Measurements from ENCODE around the gene FBXO31.
"Not testable (repeated sequence)": the region's sequence is repeated elsewhere in the genome, so short reads cannot be mapped to it uniquely, and the experiment has no call there.

Gene FBXO31

DNA sequence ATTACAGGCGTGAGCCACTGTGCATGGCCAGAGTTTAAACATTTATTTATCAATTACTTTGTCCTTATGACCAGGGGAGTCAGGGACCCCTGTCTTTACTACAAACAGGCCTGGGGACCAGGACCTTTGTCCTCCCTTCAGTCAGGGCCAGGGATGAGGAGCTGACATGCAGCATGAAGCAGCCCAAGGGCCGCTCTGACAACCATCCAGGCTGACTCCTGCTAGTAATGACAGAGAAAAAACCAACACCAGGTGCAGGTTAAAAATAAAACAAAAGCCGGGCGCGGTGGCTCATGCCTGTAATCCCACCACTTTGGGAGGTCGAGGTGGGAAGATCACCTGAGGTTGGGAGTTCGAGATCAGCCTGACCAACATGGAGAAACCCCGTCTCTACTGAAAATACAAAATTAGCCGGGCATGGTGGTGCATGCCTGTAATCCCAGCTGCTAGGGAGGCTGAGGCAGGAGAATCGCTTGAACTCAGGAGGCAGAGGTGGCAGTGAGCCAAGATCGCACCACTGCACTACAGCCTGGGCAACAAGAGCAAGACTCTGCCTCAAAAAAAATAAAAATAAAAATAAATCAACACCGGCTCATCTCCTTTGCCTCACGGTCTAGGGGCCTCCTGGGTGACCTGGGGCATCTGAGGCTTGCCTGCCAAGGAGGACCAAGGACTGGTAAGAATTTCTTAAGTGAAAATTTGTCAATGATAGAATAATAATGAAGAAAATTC is 20.6 kb downstream of the FBXO31 start:
- not testable (repeated sequence) for DNase-seq (ENCODE audit: low read depth)

DNA sequence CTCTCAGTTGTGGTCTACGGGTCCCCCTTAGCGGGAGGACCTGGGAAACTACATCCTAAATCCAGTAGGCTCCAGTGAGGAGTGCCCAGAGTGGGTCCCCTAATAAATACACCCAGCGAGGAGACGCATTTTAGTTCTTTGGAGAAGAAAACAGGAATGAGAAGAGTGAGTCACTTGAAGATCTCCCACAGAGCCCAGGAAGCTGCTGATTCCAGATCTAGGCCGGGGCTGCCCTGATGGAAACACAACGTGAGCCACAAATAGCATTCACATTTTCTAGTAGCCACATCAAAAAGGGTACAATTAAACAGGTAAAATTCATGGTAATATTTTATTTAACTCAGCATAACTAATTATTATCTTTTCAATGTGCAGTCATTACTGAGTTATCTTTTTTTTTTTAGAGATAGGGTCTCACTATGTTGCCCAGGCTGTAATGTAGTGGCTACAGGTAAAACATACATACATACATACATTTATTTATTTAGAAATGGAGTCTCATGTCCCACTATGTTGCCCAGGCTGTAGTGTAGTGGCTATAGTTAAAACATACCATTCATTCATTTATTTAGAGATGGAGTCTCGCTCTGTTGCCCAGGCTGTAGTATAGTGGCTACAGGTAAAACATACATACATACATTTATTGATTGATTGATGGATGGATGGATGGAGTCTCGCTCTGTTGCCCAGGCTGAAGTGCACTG is 21.5 kb downstream of the FBXO31 start:
- DNase-seq (ENCODE audit: low read depth): no peak

DNA sequence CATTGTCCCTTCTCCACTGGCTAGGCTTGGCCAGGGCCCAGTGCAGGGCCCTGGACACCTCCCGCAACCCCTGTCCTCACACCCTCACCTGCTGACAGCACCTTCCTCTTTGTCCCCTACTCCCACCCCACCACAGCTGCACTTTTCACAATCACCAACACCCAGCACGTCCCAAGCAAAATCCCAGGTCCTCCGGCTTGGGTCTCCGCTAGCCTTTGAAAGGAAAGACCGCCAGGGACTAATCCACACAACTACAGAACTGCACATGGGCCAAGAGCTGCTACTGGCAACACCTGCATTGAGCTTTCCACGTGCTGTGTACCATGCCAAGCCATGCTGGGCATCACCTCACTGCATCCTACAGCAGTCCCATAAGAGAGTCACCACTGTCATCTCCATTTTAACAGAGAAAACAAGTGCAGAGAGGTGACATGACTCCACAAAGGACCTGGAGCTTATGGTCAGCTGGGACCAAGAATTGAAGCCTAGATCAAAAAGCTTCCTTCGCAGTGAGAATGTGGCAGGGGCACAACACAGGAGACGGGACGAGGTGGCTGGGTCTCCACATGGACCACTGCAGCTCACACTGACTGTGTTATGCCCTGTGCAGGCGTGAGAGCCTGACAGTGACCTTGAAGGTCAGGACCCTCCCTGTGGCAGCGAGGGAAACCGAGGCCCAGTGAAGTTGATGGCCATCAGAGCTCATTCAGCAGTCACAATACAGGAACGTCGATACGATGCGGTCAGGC is 22.5 kb downstream of the FBXO31 start:
- DNase-seq (ENCODE audit: low read depth): no peak

DNA sequence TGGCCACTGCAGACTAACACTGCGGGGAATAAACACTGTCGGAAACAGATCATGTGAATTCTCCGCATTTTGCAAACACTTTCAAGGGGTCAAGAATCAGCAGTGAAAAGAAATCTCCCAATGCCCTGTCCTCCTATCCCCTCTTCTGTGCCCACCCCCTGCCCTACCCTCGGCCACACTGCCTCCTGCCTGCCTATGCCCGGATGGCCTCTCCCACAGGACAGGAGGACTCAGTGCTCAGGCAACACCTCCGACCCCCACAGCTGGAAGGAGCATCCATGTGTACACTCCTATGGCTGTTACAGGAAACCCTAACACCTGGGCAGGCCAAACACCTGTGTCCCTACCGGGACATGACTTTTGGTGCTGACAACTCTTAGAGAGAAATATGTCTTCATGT is 24.5 kb downstream of the FBXO31 start:
- no peak for DNase-seq (ENCODE audit: low read depth)

DNA sequence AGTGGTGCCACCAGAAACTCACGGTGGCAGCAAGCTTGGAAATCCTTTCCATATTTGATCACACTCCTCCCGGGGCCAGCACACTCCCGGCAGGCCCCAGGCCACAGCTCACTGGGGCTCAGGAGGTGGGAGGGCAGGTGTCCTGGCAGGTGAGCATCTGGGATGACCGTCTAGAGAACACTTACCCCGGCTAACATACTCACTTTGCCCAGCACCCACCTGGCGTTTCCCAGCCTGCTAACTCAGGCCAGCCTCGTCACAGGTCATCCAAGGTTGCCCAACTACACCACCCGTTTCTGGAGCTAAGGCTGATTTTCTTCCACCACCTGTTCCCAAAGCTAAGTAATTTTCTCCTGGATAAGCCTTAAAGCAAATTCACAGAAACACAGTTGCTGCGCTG is 24.9 kb downstream of the FBXO31 start:
- no peak for DNase-seq (ENCODE audit: low read depth)

DNA sequence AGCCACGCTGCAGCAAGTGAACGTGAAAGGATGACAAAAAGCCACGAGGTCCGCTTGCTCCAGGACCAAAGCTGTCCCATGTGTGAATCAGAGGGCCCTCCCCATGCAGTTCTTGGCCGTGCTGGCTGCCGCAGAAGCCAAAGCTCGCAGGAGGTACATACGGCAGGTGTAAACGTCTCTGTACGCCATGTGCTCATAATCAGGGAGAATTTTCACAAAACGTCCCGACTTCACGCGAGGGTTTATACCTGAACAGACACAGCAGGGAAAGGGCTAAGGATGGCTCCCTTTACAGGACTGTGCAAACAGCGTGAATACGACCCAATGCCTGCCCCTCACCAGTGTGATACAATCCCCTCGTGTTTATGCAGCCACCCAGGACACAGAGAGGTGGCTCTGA is 25.3 kb downstream of the FBXO31 start:
- no peak for DNase-seq (ENCODE audit: low read depth)

DNA sequence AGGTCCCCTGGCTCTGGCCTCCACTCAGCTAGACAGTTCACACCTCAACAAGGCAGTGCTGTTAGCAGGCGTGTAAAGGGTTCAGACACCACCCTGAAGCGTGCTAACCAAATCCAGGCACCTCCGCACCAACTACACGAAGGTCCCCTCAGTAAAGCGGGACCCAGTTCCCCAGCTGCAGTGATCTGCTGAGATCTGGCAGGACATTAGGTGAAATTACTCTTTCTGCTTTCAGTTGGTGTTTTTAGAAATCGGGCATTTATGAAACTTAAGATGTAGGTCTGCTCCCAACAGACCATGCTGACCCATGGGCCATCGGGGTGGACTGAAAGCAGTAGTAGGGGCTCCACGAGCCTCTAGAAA is 27.1 kb downstream of the FBXO31 start:
- DNase-seq (ENCODE audit: low read depth): no peak

DNA sequence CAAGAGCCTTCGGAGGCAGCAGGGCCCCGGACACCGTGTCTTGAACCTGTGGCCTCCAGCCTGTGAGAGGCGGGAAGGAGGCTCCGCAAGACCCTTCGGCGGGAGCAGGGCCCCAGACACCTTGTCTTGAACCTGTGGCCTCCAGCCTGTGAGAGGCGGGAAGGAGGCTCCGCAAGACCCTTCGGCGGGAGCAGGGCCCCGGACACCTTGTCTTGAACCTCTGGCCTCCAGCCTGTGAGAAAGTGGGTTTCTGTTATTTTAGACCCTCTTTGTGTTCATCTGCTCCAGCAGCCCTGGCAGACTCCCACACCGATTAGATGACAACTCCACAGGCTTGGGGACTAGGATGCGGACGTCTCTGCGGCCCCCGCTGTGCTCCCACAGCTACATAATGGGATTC is 30.0 kb downstream of the FBXO31 start:
- no peak for DNase-seq (ENCODE audit: low read depth)

DNA sequence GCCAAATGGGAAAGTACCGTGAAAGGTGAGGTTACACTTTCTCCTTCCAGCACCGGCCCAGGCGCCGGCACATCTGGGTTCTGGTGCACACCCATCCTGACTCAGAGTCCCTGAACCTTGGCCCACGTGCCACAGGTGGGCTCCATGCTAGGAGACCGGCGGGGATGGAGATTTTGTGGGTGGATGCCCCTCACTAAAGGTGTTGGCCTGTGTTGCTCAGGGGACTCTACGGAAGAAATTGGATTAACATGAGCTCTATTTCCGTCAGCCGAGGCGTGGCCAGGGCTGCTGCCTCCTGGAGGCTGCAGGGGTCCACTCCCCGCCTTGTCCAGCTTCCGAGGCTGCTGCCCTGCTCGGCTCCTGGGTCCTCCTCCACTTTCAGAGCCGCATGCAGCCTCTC is 30.8 kb downstream of the FBXO31 start:
- DNase-seq (ENCODE audit: low read depth): no peak

DNA sequence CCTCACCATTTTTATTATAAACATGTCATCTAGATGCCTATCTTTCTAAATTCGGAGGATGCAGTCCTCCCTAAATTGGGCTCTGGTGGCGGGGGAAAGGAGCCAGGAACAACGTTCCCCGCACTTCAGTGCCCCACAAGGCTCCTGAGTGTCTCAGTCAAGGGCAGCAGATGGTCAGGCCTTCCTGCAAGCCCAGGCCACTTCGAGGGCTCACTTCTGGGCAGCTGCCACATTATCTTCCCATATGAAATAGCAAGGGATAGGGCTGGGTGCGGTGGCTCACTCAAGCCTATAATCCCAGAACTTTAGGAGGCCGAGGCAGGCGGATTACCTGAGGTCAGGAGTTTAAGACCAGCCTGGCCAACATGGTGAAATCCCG is 32.3 kb downstream of the FBXO31 start:
- DNase-seq (ENCODE audit: low read depth): no peak

DNA sequence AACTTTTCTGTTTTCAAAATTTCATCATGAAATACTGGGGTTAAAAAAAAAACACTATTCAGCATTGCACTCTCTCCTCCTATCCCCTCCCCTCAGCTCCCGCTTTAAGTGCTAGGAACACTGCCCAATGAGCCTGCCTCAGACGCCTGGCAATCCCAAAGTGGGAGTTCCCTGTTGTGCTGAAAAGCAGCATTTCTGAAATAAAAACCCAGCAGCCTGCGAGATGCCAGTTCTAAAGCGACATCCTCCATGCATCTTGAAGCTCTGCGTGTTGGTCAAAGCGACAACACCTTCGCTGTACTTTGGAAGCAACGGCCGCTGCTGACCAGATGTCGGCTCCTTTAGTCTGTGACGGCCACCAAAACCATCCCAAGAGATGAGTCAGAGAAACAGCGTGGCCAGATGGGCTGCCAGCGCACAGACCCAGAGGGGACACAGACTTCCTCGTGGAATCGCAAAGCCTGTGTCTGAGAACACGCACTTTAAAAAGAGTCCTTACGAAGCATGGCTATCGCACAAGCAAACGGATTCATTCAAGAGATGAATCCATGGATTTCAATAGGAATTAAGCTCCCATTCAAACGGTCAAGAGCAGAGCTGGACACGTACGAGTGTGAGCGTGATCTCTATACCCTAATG is 32.8 kb downstream of the FBXO31 start:
- DNase-seq (ENCODE audit: low read depth): no peak

DNA sequence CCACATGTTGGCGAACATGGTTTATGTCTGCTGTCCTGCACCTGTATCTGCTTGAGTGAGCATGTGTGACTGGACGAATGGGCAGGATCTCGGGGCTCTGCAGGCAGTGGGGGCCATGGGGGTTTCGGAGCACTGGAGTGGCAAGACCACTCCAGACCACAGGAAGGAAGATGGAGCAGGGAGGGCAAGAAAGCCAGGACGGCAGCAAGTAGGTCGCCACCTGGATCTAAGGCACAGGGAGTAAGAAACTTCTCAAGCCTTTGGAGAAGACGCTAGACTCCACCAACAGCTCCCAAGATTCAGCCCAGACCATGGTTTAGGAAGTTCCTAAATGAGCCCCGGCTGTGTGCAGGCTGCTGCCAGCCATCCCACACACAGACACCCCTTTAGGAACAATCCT is 33.5 kb downstream of the FBXO31 start:
- no peak for DNase-seq (ENCODE audit: low read depth)

DNA sequence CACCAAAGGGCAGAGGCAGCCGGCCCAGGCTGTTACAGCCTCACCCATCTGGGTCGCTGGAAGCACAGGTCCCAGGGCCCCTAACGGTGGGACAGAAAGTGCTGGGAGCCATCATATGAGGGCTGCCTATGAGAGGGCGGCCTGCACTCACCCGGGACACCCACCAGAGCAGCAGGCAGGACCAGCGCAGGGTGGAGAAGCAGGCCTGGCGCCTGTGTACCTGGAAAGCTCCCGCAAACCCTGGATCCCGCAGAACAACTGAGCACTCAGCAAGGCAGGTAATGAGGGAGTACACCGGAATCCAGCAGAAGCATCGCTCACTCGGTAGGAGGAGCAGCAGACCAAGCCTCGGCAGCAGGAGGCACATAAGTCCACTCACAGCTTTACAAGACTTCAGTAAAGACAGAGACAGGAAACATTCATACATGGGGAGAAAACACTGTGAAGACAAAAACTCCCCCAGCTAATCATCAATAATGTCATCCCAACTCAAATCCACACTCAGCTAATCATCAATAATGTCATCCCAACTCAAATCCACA is 34.9 kb downstream of the FBXO31 start:
- DNase-seq (ENCODE audit: low read depth): no peak

DNA sequence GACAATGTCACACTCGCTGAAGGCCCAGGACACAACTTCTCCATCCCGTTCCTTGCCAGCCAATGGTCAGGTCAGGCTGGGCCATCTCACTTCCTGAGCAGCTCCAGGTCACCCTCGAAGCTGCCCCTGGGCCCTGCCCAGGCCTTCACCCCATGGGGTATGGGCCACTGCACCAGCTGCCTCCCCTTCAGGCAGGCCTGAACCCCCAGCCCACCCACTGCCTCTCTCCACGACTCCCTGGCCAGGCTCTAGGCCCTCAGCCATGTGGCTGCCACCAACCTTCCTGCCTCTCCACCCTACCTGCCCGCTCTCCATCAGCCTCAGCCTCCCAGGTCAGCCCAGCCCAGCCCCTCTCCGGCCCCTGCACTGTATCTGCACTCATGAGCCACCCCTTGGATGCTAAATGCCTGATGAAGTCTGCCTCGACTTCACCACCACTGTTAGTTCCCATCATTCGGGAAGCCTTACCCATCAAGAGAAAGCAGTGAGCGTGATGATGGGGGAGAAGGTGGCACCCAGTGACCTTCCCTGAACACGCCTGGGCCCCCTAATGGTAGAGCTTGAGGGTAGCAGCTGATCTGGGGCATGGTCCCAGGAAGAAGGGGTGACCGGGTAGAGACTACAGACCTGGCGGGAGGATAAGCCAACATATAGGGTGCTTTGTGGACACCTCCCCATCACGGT is 35.5 kb downstream of the FBXO31 start:
- no peak for DNase-seq (ENCODE audit: low read depth)

DNA sequence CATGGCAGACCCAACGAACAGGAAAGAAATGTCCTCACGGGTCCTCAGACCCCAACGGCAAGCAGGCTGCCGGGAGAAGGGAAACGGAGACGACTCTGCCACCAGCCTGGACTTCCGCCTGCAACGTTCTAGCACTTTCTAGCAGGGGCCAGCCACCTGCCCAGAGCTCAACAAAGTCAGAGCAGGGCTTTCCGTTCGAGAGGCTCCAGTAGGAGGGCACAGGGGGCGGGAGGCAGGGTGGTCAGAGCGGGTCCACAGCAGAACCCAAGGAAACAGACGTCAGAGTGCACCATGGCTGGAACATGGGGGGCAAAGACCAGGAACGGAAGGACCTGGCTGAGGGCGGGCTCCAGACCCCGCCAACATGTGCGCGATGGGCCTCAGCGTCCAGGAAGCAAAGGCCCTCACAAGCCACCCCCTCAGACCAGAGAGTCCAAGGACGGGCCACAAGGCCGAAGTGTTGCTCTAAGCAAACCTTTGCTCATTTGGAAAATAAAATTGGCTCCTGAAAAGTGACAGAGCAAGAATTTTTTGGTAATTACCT is 37.0 kb downstream of the FBXO31 start:
- no peak for DNase-seq (ENCODE audit: low read depth)

DNA sequence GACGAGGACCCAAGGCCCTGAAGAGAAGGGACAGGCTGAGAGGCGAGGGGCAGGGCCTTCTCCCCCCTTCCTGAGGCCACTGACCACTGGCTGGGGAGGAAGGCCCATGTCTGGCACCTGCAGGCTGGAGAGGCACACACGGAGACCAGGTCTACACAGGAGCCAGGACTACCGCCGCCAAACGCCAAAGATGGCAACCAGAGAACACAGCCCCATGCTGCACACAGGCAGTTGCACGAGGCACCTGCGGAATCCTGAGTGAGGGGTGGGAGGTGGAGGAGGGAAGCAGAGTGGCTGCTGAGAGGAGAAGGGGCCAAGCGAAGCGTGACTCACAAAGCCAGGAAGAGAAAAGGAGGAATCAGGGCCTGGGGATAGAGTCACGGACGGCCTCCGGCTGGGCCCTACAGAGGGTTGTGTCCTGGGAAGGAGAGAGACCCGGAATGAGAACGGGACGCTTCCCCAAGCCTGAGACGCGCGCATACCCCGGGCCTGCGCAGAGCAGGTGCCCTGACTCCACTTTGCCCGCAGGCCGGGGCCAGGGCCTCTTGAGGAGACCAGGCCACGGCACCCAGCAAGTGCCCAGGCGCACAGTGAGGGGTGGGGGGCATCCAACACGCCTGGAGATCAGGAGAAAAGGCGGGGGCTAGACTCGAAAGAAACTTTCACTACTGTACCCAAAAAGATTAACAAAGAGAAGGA is 37.7 kb downstream of the FBXO31 start:
- DNase-seq (ENCODE audit: low read depth): no peak

DNA sequence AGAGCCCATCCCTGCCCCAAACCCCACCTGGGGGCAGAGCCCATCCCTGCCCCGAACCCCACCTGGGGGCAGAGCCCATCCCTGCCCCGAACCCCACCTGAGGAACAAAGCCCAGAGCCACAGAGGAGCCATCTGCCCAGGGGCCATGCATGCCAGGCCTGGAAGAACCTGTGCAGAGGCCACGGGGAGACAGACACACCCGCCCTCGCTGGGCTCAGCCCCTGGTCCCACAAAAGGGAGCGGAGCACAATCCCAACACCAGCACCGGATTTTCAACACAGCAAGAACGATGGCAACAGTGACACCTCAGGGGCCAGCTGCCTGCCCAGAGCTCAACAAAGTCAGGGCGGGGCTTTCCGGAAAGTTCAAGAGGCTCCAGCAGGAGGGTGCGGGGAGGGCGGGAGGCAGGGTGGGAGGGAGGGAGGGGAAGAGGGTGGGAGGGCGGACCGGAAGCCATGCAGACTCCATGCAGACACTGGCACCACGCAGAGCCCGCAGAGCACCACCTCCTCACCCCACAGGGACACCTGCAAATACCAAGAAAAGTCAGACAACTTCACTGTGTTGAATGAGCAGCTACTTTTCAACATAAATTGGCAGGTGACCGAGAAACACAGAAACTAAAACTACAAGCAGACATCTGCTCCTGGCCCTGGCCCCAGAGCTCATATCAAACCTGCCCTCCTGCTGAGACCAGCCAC is 38.5 kb downstream of the FBXO31 start:
- DNase-seq (ENCODE audit: low read depth): no peak

DNA sequence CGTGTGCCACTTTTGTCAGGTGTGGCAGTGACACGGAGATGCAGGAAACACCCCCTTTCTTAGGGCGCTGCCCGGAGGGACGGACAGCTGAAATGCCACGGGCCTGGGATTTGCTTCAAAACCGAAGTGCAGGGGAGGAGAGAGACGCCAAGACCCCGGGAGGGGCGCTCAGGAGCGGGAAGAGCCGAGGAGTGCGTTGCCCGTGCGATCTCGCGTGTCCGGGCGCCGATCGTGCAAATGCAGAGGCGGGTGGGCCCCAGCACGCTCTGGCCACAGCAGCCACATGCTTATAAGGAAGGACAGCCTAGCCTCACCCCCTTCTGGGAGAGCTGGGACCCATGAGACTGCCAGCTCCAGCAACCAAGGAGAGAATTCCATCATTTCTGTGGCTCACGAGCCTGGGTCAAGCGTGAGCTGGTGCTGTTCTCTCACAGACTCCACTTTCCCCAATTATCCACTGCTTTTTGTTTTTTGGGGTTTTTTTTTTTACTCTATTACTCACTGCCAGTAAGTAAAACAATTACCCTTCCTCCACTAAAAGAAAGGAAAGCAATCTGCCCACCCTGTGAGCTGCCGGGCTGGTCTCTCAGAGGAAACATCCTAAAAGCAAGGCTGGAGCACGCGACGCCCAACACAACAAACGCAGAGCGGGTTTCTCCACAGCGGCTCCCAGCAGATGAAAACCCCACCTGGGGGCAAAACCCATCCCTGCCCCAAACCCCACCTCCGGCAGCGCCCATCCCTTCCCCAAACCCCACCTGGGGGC is 39.2 kb downstream of the FBXO31 start:
- no peak for DNase-seq (ENCODE audit: low read depth)

DNA sequence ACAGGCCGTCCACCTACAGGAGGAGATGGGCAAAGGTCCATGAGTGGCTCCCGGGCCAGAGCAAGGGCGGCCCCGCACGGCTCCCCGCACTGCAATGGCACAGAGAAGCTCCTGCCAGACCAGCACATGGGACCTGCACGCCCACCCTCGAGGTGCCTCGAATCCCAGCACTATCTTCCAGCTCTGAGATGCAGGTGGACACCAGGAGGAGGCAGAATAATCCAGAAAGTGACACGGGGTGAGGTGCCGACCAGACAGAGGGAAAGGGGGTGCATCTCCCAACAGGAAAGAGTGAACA is 39.9 kb downstream of the FBXO31 start:
- no peak for DNase-seq (ENCODE audit: low read depth)
